Measurements from ENCODE around the gene SLC38A1.
"Not testable (repeated sequence)": the region's sequence is repeated elsewhere in the genome, so short reads cannot be mapped to it uniquely, and the experiment has no call there.

Gene SLC38A1

DNA sequence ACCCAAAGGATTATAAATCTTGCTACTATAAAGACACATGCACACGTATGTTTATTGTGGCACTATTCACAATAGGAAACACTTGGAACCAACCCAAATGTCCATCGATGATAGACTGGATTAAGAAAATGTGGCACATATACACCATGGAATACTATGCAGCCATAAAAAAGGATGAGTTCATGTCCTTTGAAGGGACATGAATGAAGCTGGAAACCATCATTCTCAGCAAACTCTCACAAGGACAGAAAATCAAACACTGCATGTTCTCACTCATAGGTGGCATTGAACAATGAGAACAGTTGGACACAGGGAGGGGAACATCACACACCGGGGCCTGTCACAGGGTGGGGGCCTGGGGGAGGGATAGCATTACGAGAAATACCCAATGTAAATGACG is 16.8 kb downstream of the SLC38A1 start:
- H3K36me3 ChIP-seq (ENCODE audit: control insufficient read depth, insufficient read depth, low read length), result peaks cover 52% of the 10 kb centered on the region
- not testable (repeated sequence) for H3K9ac ChIP-seq (ENCODE audit: low read length); H3K9me3 ChIP-seq (ENCODE audit: control insufficient read depth, insufficient read depth, low read depth, low read length)

DNA sequence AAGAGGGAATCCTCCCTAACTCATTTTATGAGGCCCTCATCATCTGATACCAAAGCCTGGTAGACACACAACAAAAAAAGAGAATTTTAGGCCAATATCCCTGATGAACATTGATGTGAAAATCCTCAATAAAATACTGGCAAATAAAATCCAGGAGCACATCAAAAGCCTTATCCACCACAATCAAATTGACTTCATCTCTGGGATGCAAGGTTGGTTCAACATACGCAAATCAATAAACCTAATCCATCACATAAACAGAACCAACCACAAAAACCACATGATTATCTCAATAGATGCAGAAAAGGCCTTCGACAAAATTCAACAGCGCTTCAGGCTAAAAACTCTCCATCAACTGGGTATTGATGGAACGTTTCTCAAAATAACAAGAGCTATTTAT is 18.9 kb downstream of the SLC38A1 start:
- H3K9me3 ChIP-seq (ENCODE audit: control insufficient read depth, insufficient read depth, low read depth, low read length); H3K4me1 ChIP-seq (ENCODE audit: control insufficient read depth, insufficient read depth, low read length); H3K9ac ChIP-seq (ENCODE audit: low read length); H3K27me3 ChIP-seq (ENCODE audit: control insufficient read depth, insufficient read depth, low read length); H3K27ac ChIP-seq (ENCODE audit: low read depth, low read length); H3K4me3 ChIP-seq (ENCODE audit: low read depth, low read length): not testable (repeated sequence)
- peaks cover 53% of the 10 kb centered on the region for H3K36me3 ChIP-seq (ENCODE audit: control insufficient read depth, insufficient read depth, low read length)

More for the DNA sequence above, 16.8 kb downstream of the SLC38A1 start:
- H3K27ac ChIP-seq (ENCODE audit: low read depth, low read length); H3K4me3 ChIP-seq (ENCODE audit: low read depth, low read length); H3K27me3 ChIP-seq (ENCODE audit: control insufficient read depth, insufficient read depth, low read length); H3K4me1 ChIP-seq (ENCODE audit: control insufficient read depth, insufficient read depth, low read length): not testable (repeated sequence)

DNA sequence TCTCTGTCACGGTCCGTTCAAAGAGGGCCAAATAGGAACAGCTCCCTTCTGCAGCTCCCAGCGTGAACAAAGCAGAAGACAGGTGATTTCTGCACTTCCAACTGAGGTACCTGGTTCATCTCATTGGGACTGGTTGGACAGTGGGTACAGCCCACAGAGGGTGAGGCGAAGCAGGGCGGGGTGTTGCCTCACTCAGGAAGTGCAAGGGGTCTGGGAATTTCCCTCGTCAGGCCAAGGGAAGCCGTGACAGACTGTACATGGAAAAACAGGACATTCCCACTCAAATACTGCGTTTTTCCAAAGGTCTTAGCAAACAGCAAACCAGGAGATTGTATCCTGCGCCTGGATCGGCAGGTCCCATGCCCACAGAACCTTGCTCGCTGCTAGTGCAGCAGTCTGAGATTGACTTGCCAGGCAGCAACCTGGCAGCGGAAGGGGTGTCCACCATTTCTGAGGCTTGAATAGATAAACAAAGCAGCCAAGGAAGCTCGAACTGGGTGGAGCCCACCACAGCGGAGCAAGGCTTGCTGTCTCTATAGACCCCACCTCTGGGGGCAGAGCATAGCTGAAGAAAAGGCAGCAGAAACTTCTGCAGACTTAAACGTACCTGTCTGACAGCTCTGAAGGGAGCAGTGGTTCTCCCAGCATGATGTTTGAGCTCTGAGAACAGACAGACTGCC is 22.7 kb downstream of the SLC38A1 start:
- H3K36me3 ChIP-seq (ENCODE audit: control insufficient read depth, insufficient read depth, low read length), result peaks cover 56% of the 10 kb centered on the region
- no peaks in the 10 kb centered on the region for H3K27me3 ChIP-seq (ENCODE audit: control insufficient read depth, insufficient read depth, low read length)
- no peak overlapping the region for H3K27ac ChIP-seq (ENCODE audit: low read depth, low read length)
- no peak overlapping the region for H3K9ac ChIP-seq (ENCODE audit: low read length)
- H3K4me3 ChIP-seq (ENCODE audit: low read depth, low read length), result no peak overlapping the region
- no peaks in the 10 kb centered on the region for H3K4me1 ChIP-seq (ENCODE audit: control insufficient read depth, insufficient read depth, low read length)
- H3K9me3 ChIP-seq (ENCODE audit: control insufficient read depth, insufficient read depth, low read depth, low read length), result peaks cover 12% of the 10 kb centered on the region

DNA sequence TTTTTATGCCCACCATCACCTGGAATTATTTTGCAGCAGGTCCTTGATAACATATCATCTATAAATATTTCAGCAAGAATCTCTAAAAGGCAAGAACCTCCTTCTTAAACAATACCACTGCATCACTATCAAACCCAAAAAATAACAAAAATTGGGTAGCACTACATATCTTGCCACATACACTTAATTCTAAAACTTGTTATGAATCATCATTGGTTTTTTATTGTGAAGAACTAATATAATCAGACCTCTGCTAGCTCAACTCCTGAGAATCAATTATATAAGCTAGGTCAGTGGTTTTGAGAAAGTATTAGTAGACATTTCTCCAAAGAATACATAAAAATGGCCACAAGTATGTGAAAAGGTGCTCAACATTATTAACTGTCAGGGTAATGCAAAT is 23.8 kb downstream of the SLC38A1 start:
- peaks cover 12% of the 10 kb centered on the region for H3K9me3 ChIP-seq (ENCODE audit: control insufficient read depth, insufficient read depth, low read depth, low read length)
- no peaks in the 10 kb centered on the region for H3K27me3 ChIP-seq (ENCODE audit: control insufficient read depth, insufficient read depth, low read length)
- H3K4me1 ChIP-seq (ENCODE audit: control insufficient read depth, insufficient read depth, low read length), result no peaks in the 10 kb centered on the region
- H3K27ac ChIP-seq (ENCODE audit: low read depth, low read length), result no peak overlapping the region
- H3K4me3 ChIP-seq (ENCODE audit: low read depth, low read length), result no peak overlapping the region
- peaks cover 64% of the 10 kb centered on the region for H3K36me3 ChIP-seq (ENCODE audit: control insufficient read depth, insufficient read depth, low read length)
- H3K9ac ChIP-seq (ENCODE audit: low read length), result no peak overlapping the region

DNA sequence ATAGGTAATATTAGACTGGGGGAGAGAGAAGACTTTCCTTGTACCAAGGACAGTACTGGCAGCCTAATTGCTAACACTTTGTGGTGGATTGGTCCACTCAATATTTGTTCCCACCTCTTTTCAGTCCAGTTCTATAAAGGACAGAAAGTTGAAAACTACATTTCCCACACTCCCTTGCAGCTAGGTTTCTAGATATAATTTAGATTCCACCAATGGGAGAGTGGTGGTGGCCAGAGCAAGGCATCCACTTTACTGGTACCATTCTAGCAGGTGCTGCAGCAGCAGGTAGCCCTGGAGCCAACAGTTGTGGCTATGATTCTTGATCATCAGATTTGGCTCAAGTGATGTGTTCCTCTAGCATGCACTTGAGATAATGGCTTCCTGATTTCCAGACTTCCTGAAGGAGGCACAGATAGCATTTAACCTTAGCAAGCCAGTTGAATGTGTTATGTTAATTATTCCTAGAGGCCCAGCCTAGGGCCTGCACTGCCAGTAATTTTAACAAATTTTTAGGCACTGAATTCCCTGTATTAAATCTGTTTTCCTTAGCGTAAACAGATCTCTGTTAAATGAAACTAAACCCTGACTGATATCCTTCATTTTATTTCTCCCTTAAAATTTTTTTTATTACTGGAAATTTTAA is 24.4 kb downstream of the SLC38A1 start:
- Histone ChIP-seq H3K4me3 (ENCODE audit: low read depth, low read length) (no peak overlapping the region), H3K27me3 (ENCODE audit: control insufficient read depth, insufficient read depth, low read length) (no peaks in the 10 kb centered on the region), H3K9ac (ENCODE audit: low read length) (no peak overlapping the region), H3K4me1 (ENCODE audit: control insufficient read depth, insufficient read depth, low read length) (no peaks in the 10 kb centered on the region), H3K9me3 (ENCODE audit: control insufficient read depth, insufficient read depth, low read depth, low read length) (peaks cover 12% of the 10 kb centered on the region), H3K36me3 (ENCODE audit: control insufficient read depth, insufficient read depth, low read length) (peaks cover 70% of the 10 kb centered on the region), H3K27ac (ENCODE audit: low read depth, low read length) (no peak overlapping the region)

DNA sequence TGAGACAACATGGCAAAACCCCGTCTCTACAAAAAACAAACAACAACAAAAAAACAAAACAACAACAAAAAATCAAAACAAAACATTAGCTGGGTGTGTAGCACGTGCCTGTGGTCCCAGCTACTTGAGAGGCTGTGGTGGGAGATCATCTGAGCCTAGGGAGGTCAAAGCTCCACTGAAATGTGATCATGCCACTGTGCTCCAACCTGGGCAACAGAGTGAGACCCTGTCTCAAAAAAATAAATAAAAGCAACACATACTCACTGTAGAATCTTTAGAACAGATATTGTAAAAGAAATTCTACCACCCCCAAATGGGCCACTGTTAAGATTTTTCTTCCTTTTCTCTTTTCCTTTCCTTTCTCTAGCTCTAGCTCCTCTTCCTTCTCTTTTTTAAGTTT is 26.3 kb downstream of the SLC38A1 start:
- no peak overlapping the region for H3K4me3 ChIP-seq (ENCODE audit: low read depth, low read length)
- no peak overlapping the region for H3K27ac ChIP-seq (ENCODE audit: low read depth, low read length)
- H3K36me3 ChIP-seq (ENCODE audit: control insufficient read depth, insufficient read depth, low read length), result peaks cover 88% of the 10 kb centered on the region
- peaks cover 12% of the 10 kb centered on the region for H3K9me3 ChIP-seq (ENCODE audit: control insufficient read depth, insufficient read depth, low read depth, low read length)
- H3K9ac ChIP-seq (ENCODE audit: low read length), result no peak overlapping the region
- no peaks in the 10 kb centered on the region for H3K27me3 ChIP-seq (ENCODE audit: control insufficient read depth, insufficient read depth, low read length)
- H3K4me1 ChIP-seq (ENCODE audit: control insufficient read depth, insufficient read depth, low read length), result no peaks in the 10 kb centered on the region

DNA sequence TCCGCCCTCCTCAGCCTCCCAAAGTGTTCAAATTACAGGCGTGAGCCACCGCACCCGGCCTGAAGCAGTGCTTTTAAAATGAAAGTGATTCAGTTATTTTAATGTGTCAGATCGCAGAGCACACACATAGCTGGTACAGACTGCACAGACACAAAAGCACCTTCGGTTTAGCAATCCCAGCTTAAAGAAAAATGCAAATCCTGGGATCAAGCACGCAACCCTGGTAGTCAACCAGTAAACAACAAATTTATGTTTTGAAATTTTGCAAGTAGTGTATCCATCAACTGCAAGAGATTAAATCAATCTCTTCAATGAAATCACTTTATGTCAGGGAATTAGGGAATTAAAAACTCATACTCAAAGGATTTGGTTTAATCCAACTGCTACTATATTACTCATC is 28.4 kb downstream of the SLC38A1 start:
- Histone ChIP-seq H3K4me3 (ENCODE audit: low read depth, low read length) (no peak overlapping the region), H3K9me3 (ENCODE audit: control insufficient read depth, insufficient read depth, low read depth, low read length) (peaks cover 6% of the 10 kb centered on the region), H3K4me1 (ENCODE audit: control insufficient read depth, insufficient read depth, low read length) (no peaks in the 10 kb centered on the region), H3K36me3 (ENCODE audit: control insufficient read depth, insufficient read depth, low read length) (peaks cover 91% of the 10 kb centered on the region), H3K27me3 (ENCODE audit: control insufficient read depth, insufficient read depth, low read length) (no peaks in the 10 kb centered on the region), H3K27ac (ENCODE audit: low read depth, low read length) (no peak overlapping the region), H3K9ac (ENCODE audit: low read length) (no peak overlapping the region)

DNA sequence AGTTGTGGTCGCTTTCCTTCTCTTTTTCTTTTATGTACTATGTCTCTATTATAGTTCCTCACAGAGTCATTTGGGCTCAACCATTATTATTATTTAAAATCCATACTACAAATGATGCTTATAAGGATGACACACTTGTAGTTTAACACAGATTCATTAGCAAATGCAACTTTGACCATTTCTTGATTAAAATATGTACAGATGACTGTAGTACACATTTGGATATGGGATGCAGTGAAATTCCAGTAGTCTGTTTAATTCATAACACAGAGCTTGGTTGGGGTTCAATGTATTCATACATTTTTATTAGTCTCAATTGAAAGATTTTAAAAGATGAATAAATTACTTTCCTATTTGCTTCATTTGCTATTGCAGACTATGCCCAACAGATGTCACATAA is 30.0 kb downstream of the SLC38A1 start:
- Histone ChIP-seq H3K9ac (ENCODE audit: low read length) (no peak overlapping the region), H3K9me3 (ENCODE audit: control insufficient read depth, insufficient read depth, low read depth, low read length) (peaks cover under 1% of the 10 kb centered on the region; the same call in 1 of the 2 replicates), H3K27ac (ENCODE audit: low read depth, low read length) (no peak overlapping the region), H3K27me3 (ENCODE audit: control insufficient read depth, insufficient read depth, low read length) (no peaks in the 10 kb centered on the region), H3K4me1 (ENCODE audit: control insufficient read depth, insufficient read depth, low read length) (no peaks in the 10 kb centered on the region), H3K36me3 (ENCODE audit: control insufficient read depth, insufficient read depth, low read length) (peaks cover 89% of the 10 kb centered on the region), H3K4me3 (ENCODE audit: low read depth, low read length) (no peak overlapping the region)

DNA sequence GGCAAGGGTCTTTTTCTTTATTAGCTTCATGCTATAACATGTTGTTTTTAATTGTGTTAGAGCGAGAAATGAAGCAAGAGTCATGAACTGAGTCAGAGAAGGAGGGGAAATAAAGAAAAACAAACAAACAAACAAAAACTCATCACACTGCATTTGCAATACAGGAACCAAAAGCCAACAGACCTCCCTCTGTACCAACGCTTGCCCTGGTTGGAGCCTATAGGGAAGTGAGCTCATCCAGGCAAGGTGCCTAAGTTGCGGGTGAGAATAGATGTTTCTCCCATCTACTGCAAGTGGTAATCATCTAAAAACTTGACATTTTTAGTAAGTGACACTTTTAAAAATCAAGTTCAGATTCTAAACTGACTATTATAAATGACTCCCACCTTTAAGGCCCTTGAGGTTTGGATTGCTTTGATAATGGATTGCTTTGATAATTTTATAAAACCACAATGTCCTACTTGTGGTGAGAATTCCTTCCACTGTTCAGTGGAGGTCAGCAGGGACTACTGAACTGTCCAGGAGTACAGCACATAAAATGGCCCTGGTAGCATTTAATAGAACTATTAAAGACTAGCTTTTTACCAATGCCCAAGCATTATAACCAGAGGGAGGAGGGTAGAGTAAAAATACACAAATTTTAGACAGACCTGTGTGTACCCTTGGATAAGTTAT is 31.3 kb downstream of the SLC38A1 start:
- no peaks in the 10 kb centered on the region for H3K9me3 ChIP-seq (ENCODE audit: control insufficient read depth, insufficient read depth, low read depth, low read length)
- no peaks in the 10 kb centered on the region for H3K27me3 ChIP-seq (ENCODE audit: control insufficient read depth, insufficient read depth, low read length)
- H3K4me3 ChIP-seq (ENCODE audit: low read depth, low read length), result no peak overlapping the region
- no peak overlapping the region for H3K27ac ChIP-seq (ENCODE audit: low read depth, low read length)
- H3K4me1 ChIP-seq (ENCODE audit: control insufficient read depth, insufficient read depth, low read length), result no peaks in the 10 kb centered on the region
- H3K9ac ChIP-seq (ENCODE audit: low read length), result no peak overlapping the region
- peaks cover 87% of the 10 kb centered on the region for H3K36me3 ChIP-seq (ENCODE audit: control insufficient read depth, insufficient read depth, low read length)

DNA sequence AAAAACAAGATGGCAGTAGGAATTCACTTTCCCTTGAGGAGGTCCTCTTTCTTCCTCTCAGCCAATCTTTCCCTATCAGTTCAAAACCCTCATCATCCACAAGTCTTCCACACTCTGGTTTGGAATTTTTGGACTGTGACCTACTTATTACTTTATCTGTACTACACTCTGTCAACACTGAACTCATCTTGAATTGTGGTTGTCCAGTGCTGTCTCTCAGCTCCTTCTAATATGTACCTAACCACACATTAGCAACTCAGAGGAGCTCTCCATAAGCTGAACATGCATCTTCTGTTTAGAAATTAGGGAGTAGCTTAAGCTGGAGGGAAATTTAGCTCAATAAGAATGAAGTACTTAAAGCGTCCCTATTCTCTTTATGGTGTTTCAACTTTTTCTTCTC is 34.8 kb downstream of the SLC38A1 start:
- H3K27me3 ChIP-seq (ENCODE audit: control insufficient read depth, insufficient read depth, low read length), result no peaks in the 10 kb centered on the region
- no peaks in the 10 kb centered on the region for H3K9me3 ChIP-seq (ENCODE audit: control insufficient read depth, insufficient read depth, low read depth, low read length)
- H3K36me3 ChIP-seq (ENCODE audit: control insufficient read depth, insufficient read depth, low read length), result peaks cover 83% of the 10 kb centered on the region
- H3K4me3 ChIP-seq (ENCODE audit: low read depth, low read length), result no peak overlapping the region
- H3K27ac ChIP-seq (ENCODE audit: low read depth, low read length), result no peak overlapping the region
- H3K9ac ChIP-seq (ENCODE audit: low read length), result no peak overlapping the region
- no peaks in the 10 kb centered on the region for H3K4me1 ChIP-seq (ENCODE audit: control insufficient read depth, insufficient read depth, low read length)

DNA sequence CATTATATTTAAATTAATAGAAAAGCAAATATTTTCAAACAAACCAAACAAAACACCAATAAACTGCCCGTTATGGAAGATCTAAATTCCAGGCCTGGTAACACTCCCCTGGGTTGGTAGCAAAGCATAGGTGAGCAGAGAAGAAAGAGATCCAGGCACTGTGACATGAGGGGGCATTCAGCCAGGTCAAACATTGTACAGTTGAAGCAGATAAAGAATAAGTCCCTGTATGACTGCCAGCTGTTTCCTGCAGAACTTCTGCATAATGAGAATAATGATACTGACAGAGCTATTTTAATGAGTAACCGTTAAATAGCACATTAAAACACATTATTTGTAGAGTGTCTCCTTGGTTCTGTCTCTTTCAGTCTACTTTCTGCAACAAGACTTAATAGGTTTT is 35.4 kb downstream of the SLC38A1 start:
- Histone ChIP-seq H3K27me3 (ENCODE audit: control insufficient read depth, insufficient read depth, low read length) (no peaks in the 10 kb centered on the region), H3K4me3 (ENCODE audit: low read depth, low read length) (no peak overlapping the region), H3K27ac (ENCODE audit: low read depth, low read length) (no peak overlapping the region), H3K9me3 (ENCODE audit: control insufficient read depth, insufficient read depth, low read depth, low read length) (no peaks in the 10 kb centered on the region), H3K4me1 (ENCODE audit: control insufficient read depth, insufficient read depth, low read length) (no peaks in the 10 kb centered on the region), H3K9ac (ENCODE audit: low read length) (no peak overlapping the region), H3K36me3 (ENCODE audit: control insufficient read depth, insufficient read depth, low read length) (peaks cover 83% of the 10 kb centered on the region)
